K562 (cell line): ENCODE results near the gene GOLGA2. TPM values are rescaled to one million over a fixed set of nuclear protein-coding genes. Genes with fewer than 3 reads are reported as not detected.

Experiments used
- ARID1B ChIP-seq: fragments of 450-650 bp; IDR thresholded peaks from 2 replicates; pipeline ENCODE4 v1.6.1; 2016; ENCODE audit warnings: antibody characterized with exemption, mild to moderate bottlenecking, inconsistent platforms
- CAMTA2 ChIP-seq: fragments of 250-450 bp; sonication (Bioruptor Pico); conservative IDR thresholded peaks from 2 replicates; pipeline ENCODE4 v1.5.1; 2022
- FOSL1 ChIP-seq: fragments of 200-800 bp; sonication (Bioruptor generic); conservative IDR thresholded peaks from 2 replicates; pipeline ENCODE4 v1.6.1; 2016; ENCODE audit warnings: missing genetic modification characterization, missing compliant biosample characterization
- KHSRP ChIP-seq: fragments of 450-650 bp; IDR thresholded peaks from 2 replicates; pipeline ENCODE4 v1.6.1; 2017
- MTA3 ChIP-seq: fragments of 450-650 bp; formaldehyde crosslinking; IDR thresholded peaks from 2 replicates; pipeline ENCODE4 v1.6.1; 2017; ENCODE audit warnings: mild to moderate bottlenecking, borderline replicate concordance
- NBN ChIP-seq: fragments of 450-650 bp; IDR thresholded peaks from 2 replicates; pipeline ENCODE4 v1.6.1; 2016; ENCODE audit warnings: low read depth, mild to moderate bottlenecking
- NCOA2 ChIP-seq, 2 experiments: fragments of 450-650 bp; IDR thresholded peaks; 2 replicates each; pipeline ENCODE4 v1.6.1; 2018; ENCODE audit warnings: mild to moderate bottlenecking in 2 of 2, moderate library complexity in 1 of 2; ENCODE audit not compliant: partially characterized antibody in 2 of 2
- NR1H2 ChIP-seq: sonication (generic); formaldehyde crosslinking; IDR thresholded peaks from 2 replicates; pipeline ENCODE4 v1.4.0; 2020; ENCODE audit warnings: mild to moderate bottlenecking, missing genetic modification reagents
- PTRF ChIP-seq: fragments of 450-650 bp; IDR thresholded peaks from 2 replicates; pipeline ENCODE4 v1.6.1; 2016; ENCODE audit warnings: mild to moderate bottlenecking, missing genetic modification characterization, missing compliant biosample characterization
- RCOR1 ChIP-seq, 2 experiments: IDR thresholded peaks; 2 replicates each; pipeline ENCODE4 v1.6.1; 2012; ENCODE audit warnings: low read depth in 2 of 2, low read length in 2 of 2, borderline replicate concordance in 1 of 2, improper control_type of control experiment in 1 of 2
- SMARCA4 ChIP-seq: fragments of 450-650 bp; IDR thresholded peaks from 2 replicates; pipeline ENCODE4 v1.6.1; 2016
- SMARCE1 ChIP-seq: fragments of 450-650 bp; IDR thresholded peaks from 2 replicates; pipeline ENCODE4 v1.7.1; 2016; ENCODE audit warnings: mild to moderate bottlenecking
- ZKSCAN1 ChIP-seq: fragments of 150-350 bp; IDR thresholded peaks from 2 replicates; pipeline ENCODE4 v1.6.1; 2016; ENCODE audit warnings: low read depth, low read length
- ZNF444 ChIP-seq: fragments of 250-450 bp; sonication (Bioruptor Pico); IDR thresholded peaks from 2 replicates; pipeline ENCODE4 v1.4.0; 2020; ENCODE audit warnings: mild to moderate bottlenecking, moderate library complexity
- ZNF507 ChIP-seq: conservative IDR thresholded peaks from 2 replicates; pipeline ENCODE4 v1.6.1; 2017; ENCODE audit warnings: missing genetic modification characterization, missing compliant biosample characterization
- polyA plus RNA-seq, 8 experiments: library from polyadenylated mRNA; depleted of rRNA in 4 of 8; stranded (reverse) in 5 of 8; unstranded in 3 of 8; fragments of >200 nt; fragmentation: Nextera tagmentation in 2 of 8; fragmentation: Illumina TruSeq in 1 of 8; extraction: Ambion mirVana in 2 of 8; extraction: Trizol in 1 of 8; gene quantifications; 2 replicates each; pipeline versions ENCODE4 v1.2.1 to v1.2.3, GENCODE V29; 2011 to 2014; ENCODE audit warnings: inconsistent platforms in 1 of 8, missing spikeins in 1 of 8
- total RNA-seq, 7 experiments: library from RNA; depleted of rRNA in 6 of 7; stranded (reverse); fragments of >200 nt in 6 of 7; fragmentation: Illumina TruSeq in 2 of 7; extraction: Trizol in 2 of 7; gene quantifications; 2 replicates each; pipeline versions ENCODE4 v1.2.1 to v1.2.3, GENCODE V29; 2011 to 2021; ENCODE audit warnings: low replicate concordance in 1 of 7
- TF ChIP-seq, protein P1 (sequence below): fragments of 250-450 bp; sonication (Bioruptor Pico); IDR thresholded peaks from 2 replicates; pipeline ENCODE4 v1.5.0; 2020; ENCODE audit warnings: mild to moderate bottlenecking, borderline replicate concordance
- TF ChIP-seq, protein P2 (sequence below): sonication (generic); formaldehyde crosslinking; IDR thresholded peaks from 2 replicates; pipeline ENCODE4 v1.9.0; 2022; ENCODE audit warnings: mild to moderate bottlenecking, missing genetic modification reagents
- TF ChIP-seq, protein P3 (sequence below): IDR thresholded peaks from 2 replicates; pipeline ENCODE4 v1.6.1; 2012; ENCODE audit warnings: low read depth, low read length, improper control_type of control experiment, borderline replicate concordance

The GOLGA2 gene
- total and polyA plus RNA-seq, 9 of the 15 experiments (the other 6 are each of a cell fraction or from before 2014, with no cell fraction given), result 15.7 to 138 (median 76.0) TPM

DNA sequence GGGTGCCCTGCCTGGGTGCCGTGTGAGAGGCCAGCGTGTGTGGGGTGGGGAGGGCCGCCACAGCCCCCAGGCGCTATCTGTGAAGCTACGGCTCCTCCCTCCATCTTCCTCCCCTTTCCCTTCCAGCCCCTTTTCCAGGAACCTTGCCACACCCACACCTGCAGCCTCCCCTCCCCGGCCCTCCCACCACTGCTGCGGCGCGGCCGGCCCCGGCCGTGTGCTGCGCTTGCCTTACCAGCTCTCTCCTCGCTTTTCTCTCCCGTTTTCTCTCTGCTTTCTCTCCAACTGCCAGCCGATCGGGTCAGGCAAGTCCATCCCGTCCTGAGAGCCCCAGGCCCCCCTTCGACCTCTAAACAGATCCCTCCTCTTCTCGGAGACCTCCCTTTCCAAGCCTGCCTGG, 21.4 kb downstream of the GOLGA2 start (continued):
- TF ChIP-seq, protein P1, sequence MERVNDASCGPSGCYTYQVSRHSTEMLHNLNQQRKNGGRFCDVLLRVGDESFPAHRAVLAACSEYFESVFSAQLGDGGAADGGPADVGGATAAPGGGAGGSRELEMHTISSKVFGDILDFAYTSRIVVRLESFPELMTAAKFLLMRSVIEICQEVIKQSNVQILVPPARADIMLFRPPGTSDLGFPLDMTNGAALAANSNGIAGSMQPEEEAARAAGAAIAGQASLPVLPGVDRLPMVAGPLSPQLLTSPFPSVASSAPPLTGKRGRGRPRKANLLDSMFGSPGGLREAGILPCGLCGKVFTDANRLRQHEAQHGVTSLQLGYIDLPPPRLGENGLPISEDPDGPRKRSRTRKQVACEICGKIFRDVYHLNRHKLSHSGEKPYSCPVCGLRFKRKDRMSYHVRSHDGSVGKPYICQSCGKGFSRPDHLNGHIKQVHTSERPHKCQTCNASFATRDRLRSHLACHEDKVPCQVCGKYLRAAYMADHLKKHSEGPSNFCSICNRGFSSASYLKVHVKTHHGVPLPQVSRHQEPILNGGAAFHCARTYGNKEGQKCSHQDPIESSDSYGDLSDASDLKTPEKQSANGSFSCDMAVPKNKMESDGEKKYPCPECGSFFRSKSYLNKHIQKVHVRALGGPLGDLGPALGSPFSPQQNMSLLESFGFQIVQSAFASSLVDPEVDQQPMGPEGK (CRISPR knock-in tag), result no peak
- TF ChIP-seq SMARCE1 (no peak), ZNF444 (no peak), KHSRP (no peak), FOSL1 (tag) (no peak), ZKSCAN1 (0 out of 2 replicates have a peak, but pooled peaks have one; percentile 18), RCOR1 (IDR thresholded peaks at IDR 0.05; ENCODE audit: borderline replicate concordance in 1 of 2, low read depth in 2 of 2, low read length in 2 of 2) (peak in 1 of 2 experiments; percentile 49; a peak in 1 of 4 replicates), NBN (no peak), CAMTA2 (CRISPR knock-in tag) (no peak), NCOA2 (IDR thresholded peaks at IDR 0.05; ENCODE audit: partially characterized antibody in 2 of 2) (no peak), ZNF507 (no peak), NR1H2 (CRISPR knock-in tag) (no peak), PTRF (no peak), ARID1B (no peak), MTA3 (no peak), SMARCA4 (no peak)
- TF ChIP-seq, protein P2, sequence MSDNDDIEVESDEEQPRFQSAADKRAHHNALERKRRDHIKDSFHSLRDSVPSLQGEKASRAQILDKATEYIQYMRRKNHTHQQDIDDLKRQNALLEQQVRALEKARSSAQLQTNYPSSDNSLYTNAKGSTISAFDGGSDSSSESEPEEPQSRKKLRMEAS (CRISPR knock-in tag), result no peak
- TF ChIP-seq, protein P3, sequence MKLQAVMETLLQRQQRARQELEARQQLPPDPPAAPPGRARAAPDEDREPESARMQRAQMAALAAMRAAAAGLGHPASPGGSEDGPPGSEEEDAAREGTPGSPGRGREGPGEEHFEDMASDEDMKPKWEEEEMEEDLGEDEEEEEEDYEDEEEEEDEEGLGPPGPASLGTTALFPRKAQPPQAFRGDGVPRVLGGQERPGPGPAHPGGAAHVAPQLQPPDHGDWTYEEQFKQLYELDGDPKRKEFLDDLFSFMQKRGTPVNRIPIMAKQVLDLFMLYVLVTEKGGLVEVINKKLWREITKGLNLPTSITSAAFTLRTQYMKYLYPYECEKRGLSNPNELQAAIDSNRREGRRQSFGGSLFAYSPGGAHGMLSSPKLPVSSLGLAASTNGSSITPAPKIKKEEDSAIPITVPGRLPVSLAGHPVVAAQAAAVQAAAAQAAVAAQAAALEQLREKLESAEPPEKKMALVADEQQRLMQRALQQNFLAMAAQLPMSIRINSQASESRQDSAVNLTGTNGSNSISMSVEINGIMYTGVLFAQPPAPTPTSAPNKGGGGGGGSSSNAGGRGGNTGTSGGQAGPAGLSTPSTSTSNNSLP, result no peak
